OCI-M2 (cell line): ENCODE measurements around the gene MZF1.

Experiments
- DNase-seq: peaks from one replicate; lab custom pipeline; 2025; ENCODE audit not compliant: unreplicated experiment; lab: John Stamatoyannopoulos, UW

The MZF1 gene

GRCh38 chr19:58556622-58557220 is 16.4 kb downstream of the MZF1 start:
- DNase-seq: no peak

GRCh38 chr19:58555920-58556621 is 17.1 kb downstream of the MZF1 start:
- no peak for DNase-seq

GRCh38 chr19:58555369-58555885 is 17.7 kb downstream of the MZF1 start:
- DNase-seq: no peak

- no peak for DNase-seq
Observed at GRCh38 chr19:58554494-58555368, 18.4 kb downstream of the MZF1 start, which contains the start of gene CHMP2A. Gene CHMP2A (minus strand): TSS chr19:58555105. CDS start chr19:58554212, 893 bp downstream.

GRCh38 chr19:58553799-58554493 is 19.2 kb downstream of the MZF1 start:
- DNase-seq: no peak

GRCh38 chr19:58552655-58553054 is 20.5 kb downstream of the MZF1 start:
- DNase-seq: no peak

- DNase-seq: no peak
Observed at GRCh38 chr19:58551577-58552471, 21.3 kb downstream of the MZF1 start.

GRCh38 chr19:58551123-58551497 is 22.0 kb downstream of the MZF1 start:
- no peak for DNase-seq

- DNase-seq: no peak
Observed at GRCh38 chr19:58550362-58551122, 22.6 kb downstream of the MZF1 start.

- no peak for DNase-seq
Observed at GRCh38 chr19:58549664-58550361, 23.3 kb downstream of the MZF1 start.

- DNase-seq: no peak
Observed at GRCh38 chr19:58548859-58549663, 24.1 kb downstream of the MZF1 start.

- no peak for DNase-seq
Observed at GRCh38 chr19:58547323-58548312, 25.5 kb downstream of the MZF1 start.

- no peak for DNase-seq
Observed at GRCh38 chr19:58546019-58546530, 27.1 kb downstream of the MZF1 start.

GRCh38 chr19:58545286-58546018 is 27.7 kb downstream of the MZF1 start:
- no peak for DNase-seq

- no peak for DNase-seq
Observed at GRCh38 chr19:58544591-58545285, 28.4 kb downstream of the MZF1 start.
